ENCODE measurements around the gene DCBLD1.

DCBLD1 gene

DNA sequence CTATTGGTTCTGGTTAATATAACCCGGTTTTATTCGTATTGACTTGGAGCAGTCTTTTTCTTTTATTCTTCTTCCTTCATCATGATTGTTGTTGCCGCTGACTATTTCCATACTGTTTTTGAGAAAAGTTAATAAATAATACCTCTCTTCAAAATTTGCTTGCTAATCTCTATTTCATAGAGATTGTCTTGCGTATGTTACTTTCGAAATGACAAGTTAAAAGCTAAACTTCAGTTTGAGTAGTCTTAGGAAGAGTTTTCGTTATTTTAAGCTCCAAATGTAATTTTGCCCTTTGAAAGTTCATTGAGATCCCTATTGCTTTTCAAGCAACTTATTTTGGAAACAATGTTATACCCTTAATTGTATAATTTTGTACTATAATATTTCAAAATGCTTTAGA, 36.4 kb downstream of the DCBLD1 start:
- intact Hi-C loops (cut with DNase I) = no loop called here

DNA sequence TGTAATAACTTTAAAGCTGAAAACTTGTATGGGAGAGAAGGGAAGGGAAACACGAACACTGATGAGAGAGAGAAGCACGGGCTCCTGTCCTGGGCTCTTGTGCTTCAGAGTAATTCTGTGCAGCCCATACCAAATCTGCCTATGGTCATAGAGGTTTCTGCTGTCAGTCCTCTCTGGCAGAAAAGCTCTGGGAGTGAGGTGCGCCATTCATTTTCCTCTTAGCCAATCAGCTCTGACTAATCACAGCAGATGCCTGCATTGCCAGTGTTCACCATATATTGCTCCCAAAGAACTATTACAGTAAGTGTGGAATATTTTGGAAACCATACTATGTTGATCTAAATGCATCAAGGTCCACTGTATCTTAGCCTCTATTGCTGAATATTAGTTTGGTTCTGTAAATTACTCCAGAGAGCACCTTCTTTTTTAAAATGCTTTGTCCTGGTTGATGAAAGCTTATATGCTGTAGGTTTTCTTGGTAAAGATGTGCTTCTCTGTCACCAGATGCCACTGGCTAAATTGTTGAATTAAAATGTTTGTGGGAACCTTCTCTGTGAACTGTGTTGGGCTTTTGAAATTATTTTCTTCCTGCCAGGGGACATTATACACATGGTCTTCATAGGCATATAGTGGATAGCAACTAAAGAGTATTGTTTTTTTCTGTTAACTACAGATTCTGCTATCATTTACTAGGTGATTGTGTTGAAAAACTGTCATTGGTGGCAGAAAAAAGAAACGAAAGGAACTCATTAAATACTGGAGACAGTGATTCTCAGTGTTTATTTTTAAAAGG, 38.3 kb downstream of the DCBLD1 start:
- no peak for DNase-seq
- intact Hi-C loops (cut with DNase I) = no loop called here

More for the DNA sequence above, 36.4 kb downstream of the DCBLD1 start:
- DNase-seq = no peak

DNA sequence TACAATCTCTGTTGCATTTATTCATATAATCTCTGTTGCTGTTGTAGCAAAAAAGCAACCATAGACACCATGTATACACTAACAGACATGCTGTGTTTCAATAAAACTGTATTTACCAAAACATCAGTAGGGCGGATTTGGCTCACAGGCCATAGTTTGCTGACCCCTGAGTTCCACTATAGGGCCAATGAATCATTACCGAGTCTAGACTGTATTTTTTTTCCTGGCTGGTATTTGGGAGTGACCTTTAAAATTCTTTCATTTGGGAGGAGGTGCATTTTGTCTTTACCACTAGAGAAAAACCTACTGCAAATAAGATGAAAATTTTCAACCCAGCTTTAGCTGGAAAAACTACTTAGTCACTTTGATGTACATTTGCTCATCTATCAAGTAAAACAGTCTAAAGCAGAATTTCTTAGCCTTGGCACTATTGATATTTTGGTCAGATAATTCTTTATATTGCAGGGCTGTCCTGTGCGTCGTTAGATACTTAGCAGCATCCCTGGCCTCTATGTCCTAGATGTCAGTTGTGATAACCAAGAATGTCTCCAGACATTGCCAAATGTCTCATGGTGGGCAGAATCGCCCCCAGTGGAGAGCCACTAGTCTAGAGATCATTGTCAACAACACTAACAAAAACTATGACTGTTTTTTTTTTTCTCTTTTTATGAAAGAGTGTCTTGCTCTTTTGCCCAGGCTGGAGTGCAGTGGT, 39.5 kb downstream of the DCBLD1 start:
- intact Hi-C loops (cut with DNase I) = no loop called here
- no peak for DNase-seq

DNA sequence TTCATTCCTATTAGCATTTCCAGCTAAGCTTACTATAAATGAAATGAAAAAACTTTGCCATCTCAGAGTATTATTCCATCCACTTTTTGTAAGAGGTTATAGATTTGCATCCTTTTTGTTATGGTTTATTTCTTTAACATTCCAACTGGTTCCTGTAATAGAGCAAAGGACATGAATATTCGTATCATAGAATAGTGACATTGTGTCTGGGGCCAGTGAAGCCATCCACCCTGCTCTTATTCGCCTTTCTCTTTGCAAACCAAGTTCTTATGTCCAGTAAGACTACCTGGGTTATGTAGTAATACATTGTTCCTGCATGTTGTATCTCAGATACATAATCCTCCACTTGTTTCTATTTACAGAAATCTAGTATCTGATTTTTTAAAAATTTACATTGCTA, 43.1 kb downstream of the DCBLD1 start:
- no peak for DNase-seq
- intact Hi-C loops (cut with DNase I) = no loop called here

DNA sequence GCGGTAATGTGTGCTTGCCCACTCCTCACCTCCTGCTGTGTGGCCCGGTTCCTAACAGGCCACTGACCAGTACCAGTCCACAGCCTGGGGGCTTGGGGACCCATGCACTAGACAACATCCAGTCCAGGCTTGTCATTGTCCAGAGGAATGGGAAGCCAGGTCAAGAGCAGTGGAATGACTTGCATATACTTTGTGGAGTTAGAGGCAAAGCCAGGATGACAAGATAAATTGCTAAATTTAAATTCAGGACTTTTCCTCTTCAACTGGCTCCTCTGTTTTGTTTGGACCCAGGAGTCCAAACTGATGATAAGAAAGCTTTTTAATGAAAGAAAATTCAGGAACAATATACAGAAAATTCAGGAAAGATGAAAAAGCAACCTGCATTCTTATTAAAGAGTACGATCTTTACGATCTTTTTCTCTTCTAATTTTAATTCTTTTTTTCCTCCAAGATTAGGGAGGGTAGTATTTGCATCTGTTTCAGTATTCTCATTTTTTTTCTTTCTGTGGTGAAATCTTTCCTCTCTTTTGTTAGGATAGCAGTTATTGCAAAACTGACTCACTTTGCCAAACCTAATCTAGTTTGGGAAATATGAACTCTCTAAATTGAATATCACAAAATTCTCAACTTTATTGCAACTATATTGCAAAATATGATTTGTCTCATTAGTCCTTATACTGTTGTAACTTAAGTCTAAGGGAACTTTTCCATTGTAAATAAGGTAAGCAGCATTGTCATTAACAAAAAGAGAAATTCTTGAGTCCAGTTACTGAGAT, 48.2 kb downstream of the DCBLD1 start:
- no peak for DNase-seq
- intact Hi-C loops (cut with DNase I) = no loop called here

DNA sequence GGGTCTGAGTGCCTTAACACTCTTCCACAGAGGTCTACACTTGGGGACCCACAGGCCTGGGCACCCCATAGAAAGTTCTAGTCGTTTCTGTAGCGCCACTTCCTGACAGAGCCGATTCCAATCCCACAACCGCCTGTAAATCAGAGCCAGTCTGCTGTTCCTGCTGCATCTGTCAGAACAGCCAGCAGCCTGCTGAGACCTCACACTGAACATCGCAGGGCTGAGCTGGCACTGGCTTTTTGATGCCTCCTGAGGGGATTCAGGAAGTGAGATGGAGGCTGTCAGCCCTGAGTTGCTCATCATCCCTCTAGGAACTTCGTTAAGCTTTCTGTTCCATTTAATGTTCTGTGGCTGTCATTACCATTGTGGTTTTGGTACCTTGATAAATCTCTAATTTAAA, 48.9 kb downstream of the DCBLD1 start:
- intact Hi-C loops (cut with DNase I) = no loop called here

DNA sequence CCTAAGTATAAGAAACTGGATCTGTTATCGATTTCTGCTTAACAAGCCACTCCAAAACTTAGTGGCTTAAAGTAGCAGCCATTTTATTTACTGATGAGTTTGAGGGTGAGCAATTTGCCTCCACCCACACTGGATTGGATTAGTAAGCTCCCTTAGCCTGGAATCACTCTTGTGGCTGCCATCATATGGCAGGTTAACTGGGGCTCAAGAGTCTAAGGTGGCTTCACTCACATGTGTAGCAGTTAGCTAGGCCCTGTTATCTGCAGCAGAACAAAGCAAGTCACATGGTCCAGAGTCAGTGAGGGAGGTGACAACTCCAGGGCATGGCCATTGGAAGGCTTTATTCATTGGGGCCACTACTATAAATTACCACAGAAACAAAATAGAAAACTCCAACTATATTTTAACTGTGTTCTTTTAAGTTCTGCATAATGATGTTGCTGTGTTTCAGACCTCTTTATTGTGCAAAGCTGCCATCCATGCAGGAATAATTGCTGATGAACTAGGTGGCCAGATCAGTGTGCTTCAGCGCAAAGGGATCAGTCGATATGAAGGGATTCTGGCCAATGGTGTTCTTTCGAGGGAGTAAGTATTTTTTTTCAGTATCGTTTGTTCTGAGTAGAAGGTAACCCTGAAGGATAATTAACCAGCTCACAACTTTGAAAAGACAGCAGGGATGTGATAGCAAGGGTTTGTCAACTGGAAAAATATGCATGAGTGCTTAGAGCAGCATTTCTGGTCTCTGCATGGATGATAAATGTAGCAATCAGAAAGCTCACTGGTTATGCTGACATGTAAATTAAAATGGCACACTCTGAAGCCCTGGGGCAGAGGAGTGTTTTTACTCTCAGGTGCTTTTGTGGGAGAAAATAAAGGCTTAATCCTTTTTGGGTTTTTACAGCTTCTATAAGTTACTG, 49.6 kb downstream of the DCBLD1 start:
- intact Hi-C loops (cut with DNase I) = no loop called here
- no peak for DNase-seq

More for the DNA sequence above, 48.9 kb downstream of the DCBLD1 start:
- DNase-seq = no peak

DNA sequence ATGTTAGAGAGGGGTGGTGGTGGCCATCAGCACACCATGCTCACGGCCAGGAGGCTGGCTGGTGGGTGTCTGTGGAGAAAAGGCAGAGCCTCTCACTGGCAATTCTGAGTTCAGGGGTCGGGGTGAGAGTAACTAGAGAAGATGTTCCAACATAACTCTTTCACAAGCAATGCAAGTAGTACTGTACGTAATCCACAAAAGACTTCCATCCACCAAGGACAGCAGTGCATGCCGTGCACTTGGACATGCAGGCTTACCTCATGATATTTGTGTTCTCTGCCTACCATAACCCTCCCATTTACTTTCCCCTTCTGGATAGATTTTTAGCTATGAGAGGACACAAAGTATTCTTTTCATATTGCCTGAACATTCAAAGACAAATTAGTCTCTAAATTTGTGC, 51.3 kb downstream of the DCBLD1 start:
- no peak for DNase-seq
- intact Hi-C loops (cut with DNase I) = no loop called here

DNA sequence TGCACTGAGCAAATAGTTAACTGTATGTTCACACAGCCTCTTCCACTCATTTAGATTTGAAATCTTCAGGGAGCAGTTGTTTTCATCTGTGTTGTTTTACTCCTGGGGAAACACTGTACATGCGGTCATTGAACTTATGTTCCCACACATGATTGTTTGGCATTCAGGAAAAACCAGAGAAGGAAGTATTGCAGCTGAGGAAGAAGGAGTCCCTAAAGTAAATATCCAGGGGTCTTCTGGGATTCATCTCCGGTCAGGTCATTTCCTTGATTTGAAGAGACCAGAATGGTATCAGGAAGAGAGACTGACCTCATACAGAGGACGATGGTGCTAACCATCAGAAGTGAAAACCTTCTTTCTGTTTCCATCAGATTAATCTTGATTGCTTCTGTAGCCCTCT, 52.5 kb downstream of the DCBLD1 start:
- no peak for DNase-seq
- intact Hi-C loops (cut with DNase I) = no loop called here

DNA sequence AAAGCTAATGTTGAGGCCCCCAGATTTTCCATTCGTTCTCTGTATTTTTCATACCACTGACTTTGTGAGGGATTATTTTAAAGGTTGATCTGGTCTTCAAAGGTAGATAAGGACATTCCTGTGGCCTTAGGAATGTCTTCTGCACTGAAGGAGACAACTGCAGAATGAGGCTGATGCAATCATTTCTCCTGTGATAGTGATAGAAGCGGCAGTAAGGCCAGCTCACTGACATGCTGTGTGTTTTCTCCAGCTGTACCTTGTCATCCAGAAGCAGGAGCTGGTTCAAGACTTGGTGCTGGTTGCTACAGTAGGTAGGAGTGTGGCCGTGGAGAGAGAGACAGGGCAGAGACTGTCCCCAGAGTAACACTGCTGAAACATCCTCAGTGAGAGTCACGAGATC, 53.8 kb downstream of the DCBLD1 start:
- intact Hi-C loops (cut with DNase I) = no loop called here
- no peak for DNase-seq

DNA sequence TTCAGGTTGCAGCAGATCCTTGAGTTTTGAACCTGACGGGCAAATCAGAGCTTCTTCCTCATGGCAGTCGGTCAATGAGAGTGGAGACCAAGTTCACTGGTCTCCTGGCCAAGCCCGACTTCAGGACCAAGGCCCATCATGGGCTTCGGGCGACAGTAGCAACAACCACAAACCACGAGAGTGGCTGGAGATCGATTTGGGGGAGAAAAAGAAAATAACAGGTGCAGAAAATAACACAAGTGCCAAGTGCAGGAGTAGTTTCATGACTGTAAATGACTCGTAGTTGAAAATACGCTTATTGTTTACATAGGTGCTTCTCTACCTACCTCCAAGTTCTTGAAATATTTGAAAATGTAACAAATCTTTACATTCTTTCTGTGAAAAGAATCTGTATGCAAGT, 56.1 kb downstream of the DCBLD1 start:
- intact Hi-C loops (cut with DNase I) = no loop called here

DNA sequence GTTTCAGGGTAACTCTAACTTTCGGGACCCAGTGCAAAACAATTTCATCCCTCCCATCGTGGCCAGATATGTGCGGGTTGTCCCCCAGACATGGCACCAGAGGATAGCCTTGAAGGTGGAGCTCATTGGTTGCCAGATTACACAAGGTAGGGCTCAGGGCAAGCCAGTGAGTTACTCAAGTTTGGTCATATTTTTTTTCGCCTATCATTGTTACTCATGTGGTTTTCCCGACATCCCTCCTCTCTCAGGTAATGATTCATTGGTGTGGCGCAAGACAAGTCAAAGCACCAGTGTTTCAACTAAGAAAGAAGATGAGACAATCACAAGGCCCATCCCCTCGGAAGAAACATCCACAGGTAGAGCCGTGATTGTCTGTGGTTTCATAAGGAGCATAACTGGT, 58.2 kb downstream of the DCBLD1 start:
- intact Hi-C loops (cut with DNase I) = no loop called here
- DNase-seq = no peak

More for the DNA sequence above, 56.1 kb downstream of the DCBLD1 start:
- no peak for DNase-seq

DNA sequence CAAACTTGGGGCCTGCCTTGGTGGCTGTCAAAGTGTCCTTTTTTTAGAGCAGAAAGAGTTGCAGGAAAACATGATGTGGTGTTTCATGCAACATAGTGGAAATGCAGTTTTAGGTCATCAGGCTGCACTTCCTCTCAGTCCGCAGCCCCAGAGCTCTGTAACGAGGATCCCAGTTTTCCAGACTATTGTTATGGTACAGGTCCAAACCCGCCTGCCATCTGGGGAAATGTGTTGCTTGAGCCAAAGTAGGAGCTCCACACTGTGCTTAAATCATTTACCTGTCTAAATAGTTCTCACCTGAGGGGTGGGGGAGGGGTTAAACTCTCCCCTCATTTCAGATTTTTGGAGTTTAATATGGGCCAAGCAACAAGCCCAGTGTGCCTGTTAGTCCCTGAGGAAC, 60.0 kb downstream of the DCBLD1 start:
- intact Hi-C loops (cut with DNase I) = no loop called here
- no peak for DNase-seq

DNA sequence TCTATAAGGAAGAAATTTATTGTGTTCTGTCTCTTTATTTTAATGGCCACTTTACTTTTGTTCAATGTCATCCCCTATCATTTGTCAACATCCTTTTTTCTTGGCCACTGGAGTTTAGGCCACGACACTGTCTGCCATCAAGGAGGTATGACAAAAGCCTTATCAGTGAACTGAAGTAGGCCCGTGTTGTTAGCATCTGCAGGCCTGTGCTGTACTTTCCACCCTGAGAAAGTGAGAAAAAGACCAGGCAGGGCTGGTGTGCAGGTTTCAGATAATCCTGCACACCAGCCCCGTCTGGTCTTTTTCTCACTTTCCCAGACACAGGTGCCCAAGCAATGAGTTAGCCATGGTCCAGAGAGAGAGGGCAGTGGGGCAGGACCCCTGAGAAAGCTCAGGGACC, 62.2 kb downstream of the DCBLD1 start:
- no peak for DNase-seq
- intact Hi-C loops (cut with DNase I) = loop anchor here (5.0 kb wide), 1 partner anchor 62 kb away; the partner anchor contains the start of gene DCBLD1

DNA sequence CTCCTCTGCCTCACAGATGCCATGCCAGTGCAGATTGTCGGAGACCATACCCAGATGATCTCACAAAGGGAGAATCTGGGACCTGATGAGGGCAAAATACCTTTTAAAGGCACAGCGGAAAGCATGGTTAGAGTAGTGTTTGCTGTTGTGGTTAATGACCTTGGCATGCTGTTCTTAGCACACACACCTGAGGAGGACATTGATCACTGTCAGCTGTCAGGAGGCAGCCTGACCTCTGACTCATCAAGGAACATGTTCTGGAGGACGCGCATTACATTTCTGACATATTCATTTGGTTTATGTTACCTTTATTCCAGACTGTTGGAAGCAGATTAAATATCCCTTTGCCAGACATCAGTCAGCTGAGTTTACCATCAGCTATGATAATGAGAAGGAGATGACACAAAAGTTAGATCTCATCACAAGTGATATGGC, 62.7 kb downstream of the DCBLD1 start:
- intact Hi-C loops (cut with DNase I) = loop anchor here (5.0 kb wide), 1 partner anchor 63 kb away; the partner anchor contains the start of gene DCBLD1
- DNase-seq = no peak

DNA sequence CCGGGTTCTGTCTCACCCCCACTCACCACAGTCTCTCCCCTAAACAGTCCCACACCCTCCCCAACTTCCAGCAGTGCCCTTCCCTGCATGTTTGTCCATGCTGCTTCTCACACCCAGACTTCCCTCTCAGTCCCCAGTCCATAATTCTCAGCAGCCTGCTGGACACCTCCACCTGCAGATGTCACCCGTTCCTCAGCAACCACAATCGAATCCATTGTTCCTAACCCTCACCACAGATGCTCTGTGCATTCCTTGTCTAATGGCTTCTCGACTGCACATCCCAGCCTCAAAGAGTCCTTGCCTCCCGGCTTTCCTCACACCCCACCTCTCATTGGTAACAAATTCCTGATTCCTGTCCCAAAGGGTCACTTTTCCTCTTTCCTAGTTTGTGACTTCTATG, 64.2 kb downstream of the DCBLD1 start:
- intact Hi-C loops (cut with DNase I) = loop anchor here (5.0 kb wide), 1 partner anchor 64 kb away; the partner anchor contains the start of gene DCBLD1
- no peak for DNase-seq

DNA sequence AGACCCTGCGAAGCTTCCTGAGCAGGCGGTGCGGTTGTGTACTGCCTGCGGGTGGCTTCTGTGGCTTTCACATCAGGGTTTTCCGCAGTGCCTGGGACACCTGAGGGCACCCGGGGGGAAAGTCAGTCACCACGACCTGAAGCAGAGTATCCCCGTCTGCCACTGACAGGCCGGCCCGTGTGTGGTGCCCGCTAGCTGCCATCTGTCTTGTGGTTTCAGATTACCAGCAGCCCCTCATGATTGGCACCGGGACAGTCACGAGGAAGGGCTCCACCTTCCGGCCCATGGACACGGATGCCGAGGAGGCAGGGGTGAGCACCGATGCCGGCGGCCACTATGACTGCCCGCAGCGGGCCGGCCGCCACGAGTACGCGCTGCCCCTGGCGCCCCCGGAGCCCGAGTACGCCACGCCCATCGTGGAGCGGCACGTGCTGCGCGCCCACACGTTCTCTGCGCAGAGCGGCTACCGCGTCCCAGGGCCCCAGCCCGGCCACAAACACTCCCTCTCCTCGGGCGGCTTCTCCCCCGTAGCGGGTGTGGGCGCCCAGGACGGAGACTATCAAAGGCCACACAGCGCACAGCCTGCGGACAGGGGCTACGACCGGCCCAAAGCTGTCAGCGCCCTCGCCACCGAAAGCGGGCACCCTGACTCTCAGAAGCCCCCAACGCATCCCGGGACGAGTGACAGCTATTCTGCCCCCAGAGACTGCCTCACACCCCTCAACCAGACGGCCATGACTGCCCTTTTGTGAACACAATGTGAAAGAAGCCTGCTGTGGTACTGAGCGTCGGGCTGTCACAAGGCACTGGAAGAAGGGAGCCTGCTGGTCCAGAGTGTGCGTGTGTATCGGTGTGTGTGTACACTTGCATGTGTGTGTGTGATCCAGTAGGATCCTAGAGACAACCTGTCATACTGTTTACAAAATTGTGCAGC, 65.5 kb downstream of the DCBLD1 start:
- intact Hi-C loops (cut with DNase I) = loop anchor here (2.0 to 5.0 kb wide), 2 partner anchors 66 to 99 kb away; partner anchors contain the start of gene DCBLD1
- peak; percentile 29 to 94 (median 62) for DNase-seq

DNA sequence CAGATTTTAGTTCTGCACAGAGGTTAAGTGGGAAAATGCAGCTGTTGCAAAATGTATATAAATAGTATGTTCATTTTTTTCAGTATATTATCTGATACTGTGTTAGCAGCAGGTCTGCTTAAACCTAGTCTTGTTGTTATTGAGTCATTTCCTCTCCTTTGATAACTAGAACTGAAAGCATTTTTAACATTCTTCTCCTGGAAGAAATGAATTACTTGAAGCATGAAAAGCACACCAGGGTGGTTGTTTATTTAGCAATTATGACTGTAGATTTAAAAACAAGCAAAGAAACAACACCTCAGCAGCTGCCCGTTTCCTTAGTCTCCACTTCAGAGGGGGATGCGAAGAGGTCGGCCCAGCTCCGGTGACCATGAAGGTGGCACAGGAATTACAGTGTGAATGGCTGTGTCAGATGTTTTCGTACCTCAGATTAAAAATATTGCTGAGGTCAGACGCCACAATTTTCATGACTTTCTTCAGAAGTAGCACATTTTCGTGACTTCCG, 66.4 kb downstream of the DCBLD1 start:
- DNase-seq = no peak
- intact Hi-C loops (cut with DNase I) = loop anchor here (2.0 to 5.0 kb wide), 2 partner anchors 67 to 100 kb away; partner anchors contain the start of gene DCBLD1
